T-helper 1 cell treated with Interleukin-12 subunit alpha and Interleukin-12 subunit beta and Interleukin-4 antibody, amounts not matched to agents 30 μg/mL and 1 μg/mL, for 36 hours (primary cell): ENCODE data around the gene INPP5A.

ENCODE experiments used
- H3K27ac Mint-ChIP-seq: one replicate; pipeline ENCODE4 v1.8.0; 2021; ENCODE audit warnings: mild to moderate bottlenecking, mixed read lengths
- H3K27me3 Mint-ChIP-seq: one replicate; pipeline ENCODE4 v1.8.0; 2021; ENCODE audit warnings: low read depth, mixed read lengths
- H3K36me3 Mint-ChIP-seq: one replicate; pipeline ENCODE4 v1.8.0; 2021; ENCODE audit warnings: low read depth, mixed read lengths
- H3K4me1 Mint-ChIP-seq: one replicate; pipeline ENCODE4 v1.8.0; 2021; ENCODE audit warnings: low read depth, mixed read lengths
- H3K4me3 Mint-ChIP-seq: one replicate; pipeline ENCODE4 v1.8.0; 2021; ENCODE audit warnings: mild to moderate bottlenecking, moderate library complexity, mixed read lengths
- H3K9me3 Mint-ChIP-seq: one replicate; pipeline ENCODE4 v1.8.0; 2021; ENCODE audit warnings: mixed read lengths

The INPP5A gene

DNA sequence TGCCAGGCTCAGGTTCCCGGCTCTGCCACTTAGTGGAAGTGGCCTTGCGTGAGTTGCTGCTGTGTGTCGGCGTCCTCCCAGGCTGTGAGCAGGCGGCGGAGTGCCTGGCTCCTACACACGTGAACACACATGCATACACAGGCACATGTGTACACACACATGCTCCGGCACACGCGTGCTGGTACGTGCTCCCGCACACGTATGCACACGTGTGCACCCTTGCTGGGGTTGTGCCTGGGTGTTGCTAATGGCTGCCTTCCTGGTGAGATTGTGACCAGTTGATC lies 107.6 kb downstream of the INPP5A start:
- H3K4me3 Mint-ChIP-seq = no peak overlapping the region
- H3K4me1 Mint-ChIP-seq = peaks cover 6% of the 10 kb centered on the region
- no peaks in the 10 kb centered on the region for H3K36me3 Mint-ChIP-seq
- H3K9me3 Mint-ChIP-seq = no peaks in the 10 kb centered on the region
- H3K27ac Mint-ChIP-seq = no peak overlapping the region
- H3K27me3 Mint-ChIP-seq = no peaks in the 10 kb centered on the region

DNA sequence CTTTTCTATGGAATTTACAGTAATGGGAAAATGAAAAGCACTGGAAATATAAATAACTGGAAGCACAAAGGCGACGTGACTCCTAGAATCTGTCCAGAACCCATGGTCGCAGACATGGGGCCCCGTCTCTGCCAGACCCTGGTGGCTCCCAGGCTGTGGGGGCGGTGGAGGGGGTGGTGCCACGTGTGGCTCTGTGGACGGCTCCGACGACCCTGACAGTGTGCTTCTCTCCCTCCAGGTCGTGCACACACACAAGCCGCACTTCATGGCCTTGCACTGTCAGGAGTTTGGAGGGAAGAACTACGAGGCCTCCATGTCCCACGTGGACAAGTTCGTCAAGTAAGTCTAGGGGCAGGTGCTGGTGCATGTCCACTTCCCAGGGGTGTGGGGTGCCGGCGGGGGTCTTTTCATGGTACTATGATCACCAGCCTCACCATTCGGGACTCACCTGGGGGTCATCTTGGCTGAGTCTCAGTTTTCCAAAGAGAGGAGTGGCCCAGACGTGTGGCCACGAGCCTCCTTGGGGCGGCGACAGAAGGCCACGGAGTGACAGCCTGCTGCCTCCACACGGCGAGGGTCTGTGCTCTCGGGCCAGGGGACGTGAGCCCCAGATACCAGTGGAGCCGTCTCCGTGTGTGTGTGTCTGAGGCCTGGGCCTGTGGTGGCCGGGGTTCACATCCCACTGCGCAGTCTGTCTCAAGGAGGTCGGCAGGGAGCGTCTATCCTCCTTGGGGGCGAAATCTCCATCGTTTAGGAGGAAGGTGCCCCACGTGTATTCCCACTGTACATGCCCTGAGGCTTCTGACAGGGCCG lies 108.2 kb downstream of the INPP5A start:
- H3K9me3 Mint-ChIP-seq = no peaks in the 10 kb centered on the region
- H3K27me3 Mint-ChIP-seq = no peaks in the 10 kb centered on the region
- no peak overlapping the region for H3K27ac Mint-ChIP-seq
- H3K4me3 Mint-ChIP-seq = no peak overlapping the region
- H3K36me3 Mint-ChIP-seq = no peaks in the 10 kb centered on the region
- peaks cover 6% of the 10 kb centered on the region for H3K4me1 Mint-ChIP-seq

DNA sequence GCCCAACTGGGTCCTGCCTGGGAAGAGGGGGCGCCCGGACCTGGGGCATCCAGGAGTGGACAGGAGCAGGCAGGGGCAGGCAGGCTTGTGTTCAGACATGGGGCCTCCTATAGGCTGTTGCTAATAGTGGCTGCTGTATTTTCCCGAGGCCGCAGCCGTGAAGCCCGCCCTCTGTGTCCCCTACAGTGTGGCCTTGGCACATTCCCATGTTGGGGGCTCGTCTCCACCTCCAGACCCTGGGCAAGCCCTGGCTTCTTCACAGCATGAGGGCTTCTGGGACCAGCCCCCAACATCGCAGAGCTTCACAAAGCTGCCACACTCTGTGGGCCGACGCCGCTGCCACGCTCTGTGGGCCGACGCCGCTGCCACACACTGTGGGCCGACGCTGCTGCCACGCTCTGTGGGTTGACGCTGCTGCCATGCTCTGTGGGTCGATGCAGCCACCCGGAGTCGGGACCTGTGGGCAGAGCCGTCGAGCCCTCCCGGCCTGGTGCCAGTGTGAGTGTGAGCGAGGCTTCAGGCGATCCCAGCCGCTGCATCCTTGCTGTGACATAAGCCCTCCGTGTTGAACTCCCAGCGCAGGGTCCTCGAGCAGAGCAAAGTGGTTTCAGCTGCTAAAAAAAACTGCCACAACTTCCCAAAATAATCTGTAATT lies 109.0 kb downstream of the INPP5A start:
- Mint-ChIP-seq H3K36me3 (no peaks in the 10 kb centered on the region), H3K27me3 (no peaks in the 10 kb centered on the region), H3K4me1 (peaks cover 2% of the 10 kb centered on the region), H3K27ac (no peak overlapping the region), H3K9me3 (no peaks in the 10 kb centered on the region), H3K4me3 (no peak overlapping the region)

DNA sequence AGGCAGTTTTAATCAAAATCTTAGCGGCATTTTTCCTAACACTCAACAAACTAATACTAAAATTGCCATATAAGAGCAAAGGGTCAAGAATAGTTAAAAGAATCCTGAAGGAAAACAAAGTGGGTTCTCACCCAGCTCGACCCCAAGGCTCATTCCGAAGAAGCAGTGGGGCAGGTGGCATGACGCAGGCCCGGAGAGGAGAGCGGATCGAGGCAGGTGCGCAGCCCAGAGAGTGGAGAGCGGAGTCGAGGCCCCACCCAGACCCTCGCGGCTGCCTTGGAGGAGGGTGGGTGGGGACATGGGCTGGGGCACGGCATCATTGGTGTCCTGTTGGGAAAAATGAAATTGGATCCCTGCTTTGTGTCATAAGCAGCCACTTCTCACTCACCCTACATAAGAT lies 109.8 kb downstream of the INPP5A start:
- H3K9me3 Mint-ChIP-seq = no peaks in the 10 kb centered on the region
- H3K27ac Mint-ChIP-seq = no peak overlapping the region
- no peak overlapping the region for H3K4me3 Mint-ChIP-seq
- no peaks in the 10 kb centered on the region for H3K36me3 Mint-ChIP-seq
- H3K4me1 Mint-ChIP-seq = no peaks in the 10 kb centered on the region
- H3K27me3 Mint-ChIP-seq = no peaks in the 10 kb centered on the region

DNA sequence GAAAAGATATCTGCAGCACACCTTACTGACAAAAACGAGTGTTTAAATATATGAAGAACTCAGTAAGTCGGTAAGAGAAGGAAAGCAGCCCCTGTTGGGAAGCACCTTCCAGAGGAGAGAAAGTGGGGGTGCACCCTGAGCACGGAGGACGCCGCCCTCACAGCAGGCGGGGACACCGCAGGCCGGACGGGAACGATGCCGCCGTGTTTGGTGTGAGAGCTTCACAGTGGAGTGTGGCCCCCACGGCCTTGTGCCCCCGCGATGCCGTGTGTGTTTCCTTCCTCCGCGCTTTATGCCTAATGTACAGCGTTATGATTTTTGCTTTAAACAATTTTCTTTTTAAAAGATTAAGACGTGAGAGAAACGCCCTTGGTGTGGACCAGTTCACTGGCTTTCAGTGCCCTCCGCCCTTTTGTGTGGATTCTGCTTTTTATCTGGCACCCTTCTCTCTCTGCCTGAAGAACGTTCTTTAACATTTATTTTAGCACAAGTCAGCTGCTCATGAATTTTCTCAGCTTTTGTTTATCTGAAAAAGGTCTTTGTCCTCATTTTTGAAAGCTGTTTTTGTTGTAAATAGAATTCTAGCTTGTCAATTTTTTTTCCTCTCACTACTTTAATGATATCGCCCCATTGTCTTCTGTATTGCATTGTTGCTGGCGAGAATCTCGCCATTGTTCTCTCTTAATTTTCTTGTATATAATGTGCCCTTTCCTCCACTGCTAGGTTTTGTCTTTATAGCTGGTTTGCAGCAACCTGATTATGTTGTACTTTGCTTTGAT lies 110.7 kb downstream of the INPP5A start:
- Mint-ChIP-seq H3K36me3 (no peaks in the 10 kb centered on the region), H3K4me3 (no peak overlapping the region), H3K9me3 (no peaks in the 10 kb centered on the region), H3K4me1 (no peaks in the 10 kb centered on the region), H3K27ac (no peak overlapping the region), H3K27me3 (no peaks in the 10 kb centered on the region)

DNA sequence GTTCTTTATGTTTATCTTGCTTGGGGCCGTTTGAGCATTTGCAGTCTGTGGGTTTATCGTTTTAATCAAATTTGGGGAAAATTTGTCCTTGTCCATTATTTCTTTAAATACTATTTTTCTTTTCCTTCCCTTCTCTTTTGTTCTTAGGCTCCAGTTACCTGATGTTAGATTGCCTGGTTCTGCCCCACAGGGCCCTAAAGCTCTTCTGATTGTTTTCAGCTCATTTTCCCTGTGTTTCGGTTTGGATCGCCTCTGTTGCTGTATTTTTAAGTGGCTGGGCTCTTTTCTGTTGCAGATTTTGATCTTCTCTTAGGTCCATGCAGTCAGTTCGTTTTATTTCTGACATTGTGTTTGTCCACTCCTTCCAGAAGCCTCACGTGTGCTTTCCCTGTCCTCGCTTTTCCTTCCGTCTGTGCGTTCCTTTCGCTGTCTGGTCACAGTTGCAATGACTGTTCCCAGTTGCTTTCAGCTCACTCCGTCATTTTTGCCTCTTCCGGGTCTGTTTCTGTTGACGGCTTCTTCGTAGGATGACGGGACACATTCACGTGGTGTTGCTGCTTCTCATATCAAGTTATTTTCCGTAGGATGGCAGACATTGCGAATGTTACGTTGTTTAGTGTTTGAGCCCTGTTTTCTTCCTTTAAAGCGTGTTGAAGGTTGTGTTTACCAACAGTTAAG lies 111.4 kb downstream of the INPP5A start:
- no peaks in the 10 kb centered on the region for H3K36me3 Mint-ChIP-seq
- H3K27me3 Mint-ChIP-seq = no peaks in the 10 kb centered on the region
- no peaks in the 10 kb centered on the region for H3K9me3 Mint-ChIP-seq
- H3K4me3 Mint-ChIP-seq = no peak overlapping the region
- H3K27ac Mint-ChIP-seq = no peak overlapping the region
- H3K4me1 Mint-ChIP-seq = no peaks in the 10 kb centered on the region

DNA sequence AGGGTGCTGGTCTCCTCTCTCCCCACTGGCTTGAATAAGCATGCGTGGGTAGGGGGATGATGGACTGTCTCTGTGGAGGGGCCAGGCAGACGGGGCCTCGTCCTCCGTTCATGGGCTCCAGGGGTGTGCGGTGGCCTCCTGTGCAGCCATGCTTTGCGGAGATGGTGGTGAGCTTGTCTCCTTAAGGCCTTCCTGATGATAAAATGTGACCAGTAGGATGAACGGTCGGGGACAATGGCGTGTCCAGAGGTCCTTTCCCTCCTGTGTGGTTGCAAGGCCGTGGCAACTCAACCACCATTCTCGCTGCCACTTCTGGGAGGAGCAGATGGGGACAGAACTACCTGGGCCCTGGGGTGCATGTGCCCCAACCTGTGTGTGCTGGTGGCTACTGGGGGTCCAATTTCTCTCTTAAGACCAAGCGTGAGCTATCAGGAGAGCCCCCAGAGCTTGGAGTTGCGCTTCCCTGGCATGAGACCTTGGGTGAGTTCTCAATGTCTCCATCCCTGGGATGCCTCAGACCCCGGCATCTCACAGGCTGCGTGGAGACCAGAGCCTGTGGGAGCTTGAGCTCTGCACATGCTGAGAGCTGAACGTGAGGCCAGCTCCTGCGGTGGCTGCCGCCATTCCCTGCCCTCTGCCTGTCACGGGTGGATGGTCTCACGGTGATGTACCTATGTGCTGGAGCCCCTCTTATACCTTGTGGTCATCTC lies 112.2 kb downstream of the INPP5A start:
- Mint-ChIP-seq H3K9me3 (no peaks in the 10 kb centered on the region), H3K4me3 (no peak overlapping the region), H3K27me3 (no peaks in the 10 kb centered on the region), H3K4me1 (no peaks in the 10 kb centered on the region), H3K36me3 (no peaks in the 10 kb centered on the region), H3K27ac (no peak overlapping the region)

DNA sequence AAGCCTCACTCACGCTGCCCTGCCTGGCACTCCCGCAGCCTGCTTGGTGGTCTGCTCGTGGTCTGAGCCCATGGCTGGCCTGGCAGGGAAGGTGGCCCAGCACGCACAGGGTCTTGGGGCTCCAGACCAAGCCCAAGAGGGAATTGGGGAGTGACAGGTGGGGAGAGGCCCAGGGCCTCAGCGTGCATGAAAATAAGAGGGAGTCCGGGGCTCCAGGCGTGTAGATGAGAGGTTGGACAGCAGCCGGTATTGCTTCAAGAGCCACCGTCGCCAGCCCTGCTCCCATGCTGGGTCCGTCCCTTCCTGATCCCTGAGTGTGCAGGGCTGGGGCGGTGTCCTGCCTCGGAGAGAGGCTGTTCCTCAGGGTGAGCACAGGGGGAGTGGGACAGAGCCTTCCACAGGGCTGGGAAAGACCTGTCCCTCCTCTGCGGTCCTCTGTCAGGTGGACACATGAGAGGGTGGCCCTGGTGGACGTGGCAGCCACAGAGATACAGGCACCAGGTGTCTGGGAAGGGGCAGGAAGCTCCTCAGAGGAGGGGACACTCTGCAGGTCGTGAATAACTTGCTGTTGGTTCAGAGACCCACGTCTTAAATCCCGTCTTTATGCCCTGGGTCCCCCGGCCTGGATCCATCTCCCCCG lies 113.1 kb downstream of the INPP5A start:
- Mint-ChIP-seq H3K9me3 (no peaks in the 10 kb centered on the region), H3K4me3 (no peak overlapping the region), H3K27me3 (no peaks in the 10 kb centered on the region), H3K27ac (no peak overlapping the region), H3K4me1 (no peaks in the 10 kb centered on the region), H3K36me3 (no peaks in the 10 kb centered on the region)

DNA sequence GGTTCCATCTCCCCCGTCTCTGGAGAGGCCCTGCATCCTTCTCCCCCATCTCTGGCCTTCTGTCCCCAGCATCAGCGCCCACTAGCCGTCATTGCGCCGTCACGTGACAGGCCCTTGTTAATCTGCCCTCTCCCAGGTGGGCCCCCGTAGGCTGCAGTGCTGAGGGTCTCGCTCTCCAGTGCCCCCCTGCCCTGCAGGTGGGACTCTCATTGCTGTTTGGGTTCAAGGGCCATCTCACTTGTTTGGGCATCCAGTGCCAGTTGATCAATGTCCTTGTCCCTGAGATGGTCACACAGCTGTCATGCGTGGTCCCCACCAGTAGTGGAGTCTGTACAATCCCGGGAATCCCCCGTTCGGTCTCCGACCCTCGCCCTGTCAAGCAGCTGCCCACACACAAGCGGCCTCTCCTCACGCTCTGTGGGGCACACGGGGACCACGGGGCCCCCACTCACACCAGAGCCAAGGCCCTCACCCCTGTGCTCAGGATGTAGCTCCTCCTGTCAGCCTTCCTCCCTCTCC lies 114.0 kb downstream of the INPP5A start:
- Mint-ChIP-seq H3K27ac (no peak overlapping the region), H3K36me3 (no peaks in the 10 kb centered on the region), H3K27me3 (no peaks in the 10 kb centered on the region), H3K4me3 (no peak overlapping the region), H3K4me1 (no peaks in the 10 kb centered on the region), H3K9me3 (no peaks in the 10 kb centered on the region)

DNA sequence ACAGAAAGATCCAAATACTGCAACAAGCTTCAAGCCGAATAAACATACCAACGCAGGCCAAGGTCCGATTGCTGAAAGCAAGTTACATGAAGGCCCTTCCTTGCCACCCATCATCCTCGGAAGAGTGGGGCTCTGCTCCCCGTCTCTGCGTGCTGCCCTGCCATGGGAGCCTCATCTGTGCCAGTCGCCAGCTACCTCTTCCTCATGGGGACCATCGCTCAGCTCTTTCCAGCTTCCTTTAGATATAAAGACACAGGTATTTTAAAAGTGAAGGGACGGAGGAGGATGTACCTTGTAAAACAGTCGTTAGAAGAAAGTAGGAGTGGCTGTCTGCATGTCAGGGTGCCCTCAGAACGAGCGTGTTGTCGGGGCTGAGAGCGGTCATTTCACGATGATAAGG lies 114.9 kb downstream of the INPP5A start:
- Mint-ChIP-seq H3K9me3 (no peaks in the 10 kb centered on the region), H3K27me3 (no peaks in the 10 kb centered on the region), H3K27ac (no peak overlapping the region), H3K36me3 (no peaks in the 10 kb centered on the region), H3K4me1 (no peaks in the 10 kb centered on the region), H3K4me3 (no peak overlapping the region)

DNA sequence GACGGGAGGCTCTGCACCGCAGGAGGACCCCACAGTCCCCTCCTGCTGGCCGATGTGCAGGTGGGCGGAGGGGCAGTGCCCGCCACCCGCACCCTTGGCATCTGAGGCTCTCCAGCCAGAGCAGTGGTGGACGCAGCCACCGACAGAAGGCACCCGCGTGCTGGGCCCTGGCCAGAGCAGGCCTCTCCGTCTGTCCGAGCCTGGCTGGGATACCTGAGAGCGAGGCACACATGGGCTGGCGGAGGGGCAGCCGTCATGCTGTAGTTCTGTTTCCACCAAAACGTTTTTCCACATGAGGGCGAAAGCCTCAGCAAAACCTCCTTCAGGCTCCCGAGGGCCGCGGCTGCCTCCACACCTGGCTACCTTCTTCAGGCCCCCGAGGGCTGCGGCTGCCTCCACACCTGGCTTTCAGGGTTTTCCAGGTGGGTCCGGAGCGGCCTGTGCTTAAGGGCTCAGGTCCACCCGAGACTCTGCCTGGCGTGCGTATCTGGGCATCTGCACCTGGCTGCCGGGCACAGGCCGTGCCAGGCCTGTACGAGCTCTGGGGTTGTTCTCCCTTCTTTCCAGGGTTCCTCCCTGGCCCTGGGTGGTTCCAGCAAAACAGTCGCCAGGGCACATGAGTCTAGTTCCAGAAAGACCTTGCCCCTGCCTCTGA lies 115.5 kb downstream of the INPP5A start:
- Mint-ChIP-seq H3K36me3 (no peaks in the 10 kb centered on the region), H3K27me3 (no peaks in the 10 kb centered on the region), H3K27ac (no peak overlapping the region)

DNA sequence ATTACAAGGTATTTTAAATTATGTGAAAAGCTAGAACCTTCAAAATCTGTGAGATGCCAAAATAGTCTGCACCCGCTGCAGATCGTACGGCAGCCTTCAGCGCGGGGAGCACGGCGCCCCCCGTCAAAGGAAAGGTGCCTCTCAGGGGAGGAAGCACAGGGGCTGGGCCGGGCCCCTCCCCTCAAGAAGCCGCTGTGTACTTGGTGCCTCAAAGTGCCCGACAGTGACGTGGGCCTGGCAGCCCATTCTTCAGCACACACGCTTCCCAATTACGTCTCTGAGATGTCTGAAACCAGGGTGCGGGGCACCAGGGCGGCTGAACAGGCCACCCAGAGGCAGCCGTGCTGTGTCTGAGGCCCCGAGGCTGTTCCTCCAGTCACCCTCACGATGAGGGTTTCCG lies 116.1 kb downstream of the INPP5A start:
- H3K27me3 Mint-ChIP-seq = no peaks in the 10 kb centered on the region
- H3K27ac Mint-ChIP-seq = no peak overlapping the region
- no peaks in the 10 kb centered on the region for H3K9me3 Mint-ChIP-seq
- H3K4me3 Mint-ChIP-seq = no peak overlapping the region
- H3K4me1 Mint-ChIP-seq = no peaks in the 10 kb centered on the region
- H3K36me3 Mint-ChIP-seq = peaks cover 1% of the 10 kb centered on the region

More for the DNA sequence above, 115.5 kb downstream of the INPP5A start:
- no peak overlapping the region for H3K4me3 Mint-ChIP-seq
- H3K4me1 Mint-ChIP-seq = no peaks in the 10 kb centered on the region
- H3K9me3 Mint-ChIP-seq = no peaks in the 10 kb centered on the region

DNA sequence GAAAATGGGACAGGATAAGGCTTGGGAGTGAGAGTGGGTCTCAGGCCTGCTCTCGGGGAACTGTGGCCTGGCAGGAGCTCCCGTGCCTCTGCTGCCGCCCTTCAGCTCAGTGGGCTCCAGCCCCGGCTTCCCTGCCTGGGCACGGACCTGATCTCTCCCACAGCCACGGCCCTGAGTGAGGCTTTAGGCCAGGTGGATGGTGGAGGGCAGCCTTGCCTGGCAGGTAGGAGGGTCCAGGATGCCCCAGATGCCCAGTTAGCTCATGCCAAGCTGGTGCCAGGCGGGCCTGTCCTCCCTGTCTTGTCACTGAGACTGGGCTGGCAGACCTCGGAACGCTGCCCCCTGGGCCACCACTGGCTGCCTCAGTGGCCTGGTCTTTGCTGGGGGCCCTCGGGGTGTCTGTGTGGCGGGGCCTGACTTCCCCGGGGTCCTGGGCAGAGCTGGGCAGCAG lies 116.6 kb downstream of the INPP5A start:
- Mint-ChIP-seq H3K4me1 (no peaks in the 10 kb centered on the region), H3K36me3 (peaks cover 1% of the 10 kb centered on the region), H3K27ac (no peak overlapping the region), H3K9me3 (no peaks in the 10 kb centered on the region), H3K27me3 (no peaks in the 10 kb centered on the region), H3K4me3 (no peak overlapping the region)
